H9 (cell line): ENCODE data around the gene PBX1. TPM values are rescaled to one million over a fixed set of nuclear protein-coding genes. Genes with fewer than 3 reads are reported as not detected.

Experiments used
- DNase-seq: peaks from one replicate; pipeline ENCODE4 v3.0.0-alpha.2; 2017
- H2AFZ ChIP-seq: one replicate; pipeline ENCODE4 v1.6.1; 2013; ENCODE audit warnings: mild to moderate bottlenecking, low read length, control low read depth, moderate library complexity
- H2AK5ac ChIP-seq: 2 replicates; pipeline ENCODE4 v1.6.1; 2013; ENCODE audit warnings: low read length, control low read depth, mixed read lengths; ENCODE audit not compliant: insufficient read length
- H2BK120ac ChIP-seq: one replicate; pipeline ENCODE4 v1.6.1; 2013; ENCODE audit warnings: low read depth, mild to moderate bottlenecking, low read length, control low read depth, inconsistent platforms; ENCODE audit not compliant: poor library complexity, severe bottlenecking
- H2BK12ac ChIP-seq: 2 replicates; pipeline ENCODE4 v1.6.1; 2013; ENCODE audit warnings: low read length, control low read depth, mixed read lengths, low read depth; ENCODE audit not compliant: insufficient read length
- H2BK15ac ChIP-seq: 2 replicates; pipeline ENCODE4 v1.6.1; 2013; ENCODE audit warnings: low read depth, low read length, control low read depth
- H2BK20ac ChIP-seq: one replicate; pipeline ENCODE4 v1.6.1; 2013; ENCODE audit warnings: low read depth, mild to moderate bottlenecking, low read length, control low read depth, inconsistent platforms; ENCODE audit not compliant: poor library complexity, severe bottlenecking
- H2BK5ac ChIP-seq: 2 replicates; pipeline ENCODE4 v1.6.1; 2013; ENCODE audit warnings: low read length, control low read depth, mixed read lengths; ENCODE audit not compliant: insufficient read length
- H3K14ac ChIP-seq: 2 replicates; pipeline ENCODE4 v1.6.1; 2013; ENCODE audit warnings: low read length, control low read depth; ENCODE audit not compliant: insufficient read depth
- H3K18ac ChIP-seq: 2 replicates; pipeline ENCODE4 v1.6.1; 2013; ENCODE audit warnings: low read depth, mild to moderate bottlenecking, mixed read lengths, low read length, control low read depth; ENCODE audit not compliant: insufficient read length
- H3K23ac ChIP-seq: 2 replicates; pipeline ENCODE4 v1.6.1; 2013; ENCODE audit warnings: low read length, control low read depth, mixed read lengths, low read depth; ENCODE audit not compliant: insufficient read length
- H3K23me2 ChIP-seq: 2 replicates; pipeline ENCODE4 v1.6.1; 2013; ENCODE audit warnings: low read depth, mild to moderate bottlenecking, mixed read lengths, low read length, control low read depth; ENCODE audit not compliant: insufficient read length, poor library complexity, severe bottlenecking
- H3K27ac ChIP-seq: 2 replicates; pipeline ENCODE4 v1.5.1; 2013; ENCODE audit warnings: low read length, control low read depth, mixed read lengths, low read depth; ENCODE audit not compliant: insufficient read length
- H3K27me3 ChIP-seq: 2 replicates; pipeline ENCODE4 v1.6.1; 2013; ENCODE audit warnings: low read length, control low read depth, inconsistent platforms; ENCODE audit not compliant: insufficient read depth
- H3K4ac ChIP-seq: 2 replicates; pipeline ENCODE4 v1.6.1; 2013; ENCODE audit warnings: low read depth, mild to moderate bottlenecking, control low read depth, inconsistent platforms, low read length, moderate library complexity
- H3K4me1 ChIP-seq: 2 replicates; pipeline ENCODE4 v1.6.1; 2013; ENCODE audit warnings: low read length, control low read depth, inconsistent platforms; ENCODE audit not compliant: insufficient read depth
- H3K4me2 ChIP-seq: 2 replicates; pipeline ENCODE4 v1.6.1; 2013; ENCODE audit warnings: low read length, control low read depth, mixed read lengths; ENCODE audit not compliant: insufficient read length, insufficient read depth
- H3K56ac ChIP-seq: 2 replicates; pipeline ENCODE4 v1.6.1; 2013; ENCODE audit warnings: low read depth, mild to moderate bottlenecking, mixed read lengths, low read length, control low read depth; ENCODE audit not compliant: insufficient read length
- H3K79me1 ChIP-seq: 2 replicates; pipeline ENCODE4 v1.6.1; 2013; ENCODE audit warnings: low read depth, mild to moderate bottlenecking, moderate library complexity, low read length, control low read depth, inconsistent platforms; ENCODE audit not compliant: insufficient read depth, poor library complexity, severe bottlenecking
- H3K79me2 ChIP-seq: 2 replicates; pipeline ENCODE4 v1.6.1; 2013; ENCODE audit warnings: low read length, control low read depth, inconsistent platforms; ENCODE audit not compliant: insufficient read depth
- H3K9ac ChIP-seq: 2 replicates; pipeline ENCODE4 v1.6.1; 2013; ENCODE audit warnings: low read length, control low read depth, mixed read lengths; ENCODE audit not compliant: insufficient read length; ENCODE audit errors: extremely low read depth
- H3K9me3 ChIP-seq: one replicate; pipeline ENCODE4 v1.6.1; 2013; ENCODE audit warnings: low read depth, low read length, inconsistent platforms; ENCODE audit not compliant: control insufficient read depth
- H3T11ph ChIP-seq: one replicate; pipeline ENCODE4 v1.6.1; 2013; ENCODE audit warnings: mild to moderate bottlenecking, low read length, control low read depth, inconsistent platforms
- H4K20me1 ChIP-seq: one replicate; pipeline ENCODE4 v1.6.1; 2013; ENCODE audit not compliant: control insufficient read depth, insufficient read length, insufficient read depth
- H4K5ac ChIP-seq: 2 replicates; pipeline ENCODE4 v1.6.1; 2013; ENCODE audit warnings: low read depth, mild to moderate bottlenecking, mixed read lengths, low read length, control low read depth; ENCODE audit not compliant: insufficient read length
- H4K8ac ChIP-seq: replicated peaks from 2 replicates; pipeline ENCODE4 v1.6.1; 2013; ENCODE audit warnings: low read length, control low read depth, mixed read lengths, low read depth; ENCODE audit not compliant: insufficient read length
- H4K91ac ChIP-seq: 2 replicates; pipeline ENCODE4 v1.6.1; 2013; ENCODE audit warnings: low read depth, mild to moderate bottlenecking, moderate library complexity, mixed read lengths, low read length, control low read depth; ENCODE audit not compliant: insufficient read length
- H3K27ac Mint-ChIP-seq, 3 experiments: 2 replicates in 2 of 3; 3 replicates in 1 of 3; pipeline ENCODE4 v1.8.0; 2020 to 2021; ENCODE audit warnings: mixed read lengths in 3 of 3, mild to moderate bottlenecking in 1 of 3, moderate library complexity in 1 of 3
- H3K27me3 Mint-ChIP-seq: 2 replicates; pipeline ENCODE4 v1.8.0; 2021; ENCODE audit warnings: low read depth, mild to moderate bottlenecking, moderate library complexity, mixed read lengths
- H3K36me3 Mint-ChIP-seq, 3 experiments: 2 replicates in 2 of 3; 3 replicates in 1 of 3; pipeline ENCODE4 v1.8.0; 2020 to 2021; ENCODE audit warnings: low read depth in 3 of 3, mixed read lengths in 3 of 3; ENCODE audit not compliant: insufficient read depth in 1 of 3
- H3K4me1 Mint-ChIP-seq, 2 experiments: 2 replicates each; pipeline ENCODE4 v1.8.0; 2020; ENCODE audit warnings: mixed read lengths in 2 of 2
- H3K4me3 Mint-ChIP-seq, 2 experiments: 2 replicates in 1 of 2; 3 replicates in 1 of 2; pipeline ENCODE4 v1.8.0; 2020 to 2021; ENCODE audit warnings: mild to moderate bottlenecking in 2 of 2, mixed read lengths in 2 of 2, moderate library complexity in 1 of 2
- H3K9me3 Mint-ChIP-seq, 2 experiments: 2 replicates in 1 of 2; 3 replicates in 1 of 2; pipeline ENCODE4 v1.8.0; 2020; ENCODE audit warnings: mild to moderate bottlenecking in 2 of 2, mixed read lengths in 2 of 2, moderate library complexity in 1 of 2
- CTCF ChIP-seq: fragments of 200-600 bp; sonication (generic); conservative IDR thresholded peaks from 3 replicates; pipeline ENCODE4 v1.8.0; 2021; ENCODE audit warnings: antibody characterized with exemption, mild to moderate bottlenecking
- WGBS: extraction: QIAGEN DNeasy Blood & Tissue Kit; methylation state at CpG from one replicate; pipeline ENCODE4 v1.1.7; 2013; ENCODE audit warnings: missing lambda C conversion rate, low lambda C conversion rate, mixed read lengths; ENCODE audit not compliant: insufficient read length; ENCODE audit errors: extremely low coverage; 5-methylcytosine and 5-hydroxymethylcytosine counted together
- total RNA-seq: library from RNA; stranded (reverse); gene quantifications from 2 replicates; pipeline ENCODE4 v1.2.1, GENCODE V29; 2021

The PBX1 gene
- total RNA-seq, 1 experiment from 2014 or later, result 142 TPM

GRCh38 chr1:164725401-164725800, 166.4 kb downstream of the PBX1 start:
- H3K27ac Mint-ChIP-seq, result peak overlapping the region in 2 of 3 experiments; percentile 5 to 37; a peak in 3 of 7 replicates

More at GRCh38 chr1:164725401-164725800, 166.4 kb downstream of the PBX1 start:
- Mint-ChIP-seq H3K9me3 (no peaks in the 10 kb centered on the region), H3K4me1 (peaks cover 42 to 56% of the 10 kb centered on the region in 2 experiments), H3K4me3 (no peak overlapping the region), H3K36me3 (peaks cover 0 to 4% (median 3%) of the 10 kb centered on the region in 3 experiments; a peak in 2 of 7 replicates), H3K27me3 (no peaks in the 10 kb centered on the region)
- Histone ChIP-seq H2BK20ac (no peak overlapping the region), H3K56ac (no peak overlapping the region), H3K4me1 (peaks cover 15% of the 10 kb centered on the region), H3K9me3 (no peaks in the 10 kb centered on the region), H3K27me3 (no peaks in the 10 kb centered on the region), H3K4ac (no peak overlapping the region), H3K9ac (no peak overlapping the region), H2AK5ac (no peak overlapping the region), H3K79me2 (peaks cover 2% of the 10 kb centered on the region; the same call in 1 of the 2 replicates), H3K18ac (no peak overlapping the region), H3T11ph (no peak overlapping the region), H2BK5ac (no peak overlapping the region), H4K91ac (no peak overlapping the region), H4K5ac (no peak overlapping the region), H2AFZ (no peak overlapping the region), H4K20me1 (no peaks in the 10 kb centered on the region), H3K23me2 (no peaks in the 10 kb centered on the region), H2BK15ac (no peak overlapping the region), H3K23ac (no peak overlapping the region), H2BK12ac (no peak overlapping the region), H3K4me2 (no peak overlapping the region), H4K8ac (no peak overlapping the region), H2BK120ac (no peak overlapping the region), H3K79me1 (no peaks in the 10 kb centered on the region), H3K14ac (no peak overlapping the region), H3K27ac (no peak overlapping the region)
- TF ChIP-seq CTCF, result no peak
- DNase-seq, result no peak
- no CpG with 5 or more reads among the region's 4 CpGs for WGBS
